Measurements from ENCODE around the gene CACNA2D2. TPM values are rescaled to one million over a fixed set of nuclear protein-coding genes. Genes with fewer than 3 reads are reported as not detected.

Gene CACNA2D2
- total RNA-seq, 1 donor from 2014 or later: 1.00 TPM

- H3K27ac Mint-ChIP-seq (ENCODE audit: unreplicated experiment): no peak overlapping the region
- H3K27me3 Mint-ChIP-seq (ENCODE audit: low read depth, unreplicated experiment): peaks cover 55% of the 10 kb centered on the region
- H3K36me3 ChIP-seq (ENCODE audit: insufficient read depth, low read length): no peaks in the 10 kb centered on the region
- no peaks in the 10 kb centered on the region for H3K79me2 ChIP-seq (ENCODE audit: insufficient read depth, low read length)
- no peaks in the 10 kb centered on the region for H3K9me3 ChIP-seq (ENCODE audit: insufficient read depth, low read depth, low read length)
- H3K4me3 Mint-ChIP-seq (ENCODE audit: unreplicated experiment): no peak overlapping the region
- no peak for TF ChIP-seq EZH2 (IDR thresholded peaks at IDR 0.05; ENCODE audit: insufficient read depth, low read length)
- no peak for TF ChIP-seq CTCF (IDR thresholded peaks at IDR 0.05; ENCODE audit: insufficient read depth, low read depth, low read length)
- H3K9me3 Mint-ChIP-seq (ENCODE audit: unreplicated experiment): no peaks in the 10 kb centered on the region
- no peak overlapping the region for H2AFZ ChIP-seq (ENCODE audit: low read depth, low read length)
- no peak for FAIRE-seq
- no peak overlapping the region for H3K4me2 ChIP-seq (ENCODE audit: low read length)
- no peak for DNase-seq (ENCODE audit: low read depth)
- no peaks in the 10 kb centered on the region for H4K20me1 ChIP-seq (ENCODE audit: insufficient read depth, low read length)
- H3K4me1 ChIP-seq (ENCODE audit: insufficient read depth, low read length): no peaks in the 10 kb centered on the region
- H3K9ac ChIP-seq (ENCODE audit: low read length): no peak overlapping the region
- no peak overlapping the region for H3K27ac ChIP-seq (ENCODE audit: low read depth, low read length)
- no peak overlapping the region for H3K4me3 ChIP-seq (ENCODE audit: insufficient read depth, low read depth, low read length)
- H3K36me3 Mint-ChIP-seq (ENCODE audit: low read depth, unreplicated experiment): no peaks in the 10 kb centered on the region
- H3K4me1 Mint-ChIP-seq (ENCODE audit: low read depth, unreplicated experiment): no peaks in the 10 kb centered on the region
- peaks cover 7% of the 10 kb centered on the region for H3K27me3 ChIP-seq (ENCODE audit: insufficient read depth, low read length)
Measured at GRCh38 chr3:50441424-50442217, 61.8 kb downstream of the CACNA2D2 start.

GRCh38 chr3:50436114-50436674 is 67.2 kb downstream of the CACNA2D2 start:
- no peaks in the 10 kb centered on the region for H3K36me3 ChIP-seq (ENCODE audit: insufficient read depth, low read length)
- H3K27me3 Mint-ChIP-seq (ENCODE audit: low read depth, unreplicated experiment): peaks cover 57% of the 10 kb centered on the region
- no peaks in the 10 kb centered on the region for H3K4me1 Mint-ChIP-seq (ENCODE audit: low read depth, unreplicated experiment)
- no peak overlapping the region for H3K27ac Mint-ChIP-seq (ENCODE audit: unreplicated experiment)
- no peaks in the 10 kb centered on the region for H3K9me3 ChIP-seq (ENCODE audit: insufficient read depth, low read depth, low read length)
- H3K9ac ChIP-seq (ENCODE audit: low read length): no peak overlapping the region
- no peaks in the 10 kb centered on the region for H4K20me1 ChIP-seq (ENCODE audit: insufficient read depth, low read length)
- H3K79me2 ChIP-seq (ENCODE audit: insufficient read depth, low read length): no peaks in the 10 kb centered on the region
- H3K4me3 ChIP-seq (ENCODE audit: insufficient read depth, low read depth, low read length): no peak overlapping the region
- H3K4me1 ChIP-seq (ENCODE audit: insufficient read depth, low read length): no peaks in the 10 kb centered on the region
- H3K4me2 ChIP-seq (ENCODE audit: low read length): no peak overlapping the region
- no peak for DNase-seq (ENCODE audit: low read depth)
- TF ChIP-seq EZH2 (IDR thresholded peaks at IDR 0.05; ENCODE audit: insufficient read depth, low read length) (no peak), CTCF (IDR thresholded peaks at IDR 0.05; ENCODE audit: insufficient read depth, low read depth, low read length) (peak; percentile 71)
- no peaks in the 10 kb centered on the region for H3K36me3 Mint-ChIP-seq (ENCODE audit: low read depth, unreplicated experiment)
- peaks cover 7% of the 10 kb centered on the region for H3K27me3 ChIP-seq (ENCODE audit: insufficient read depth, low read length)
- H2AFZ ChIP-seq (ENCODE audit: low read depth, low read length): no peak overlapping the region
- no peaks in the 10 kb centered on the region for H3K9me3 Mint-ChIP-seq (ENCODE audit: unreplicated experiment)
- H3K27ac ChIP-seq (ENCODE audit: low read depth, low read length): no peak overlapping the region
- FAIRE-seq: no peak
- H3K4me3 Mint-ChIP-seq (ENCODE audit: unreplicated experiment): no peak overlapping the region
